ENCODE results near the gene ARSG.
"Not testable (repeated sequence)": the region's sequence is repeated elsewhere in the genome, so short reads cannot be mapped to it uniquely, and the experiment has no call there.

ARSG gene

GRCh38 chr17:68259648-68259951, 31.7 kb upstream of the ARSG start:
- Mint-ChIP-seq H3K36me3 (ENCODE audit: low read depth) (peaks cover 33% of the 10 kb centered on the region), H3K27ac (peak overlapping the region; percentile 79), H3K4me1 (ENCODE audit: low read depth) (peaks cover 71% of the 10 kb centered on the region), H3K4me3 (peak overlapping the region; percentile 73)
- not testable (repeated sequence) for DNase-seq (ENCODE audit: low spot score); H3K9me3 Mint-ChIP-seq; H3K27me3 Mint-ChIP-seq (ENCODE audit: low read depth)

- Mint-ChIP-seq H3K36me3 (ENCODE audit: low read depth) (peaks cover 28% of the 10 kb centered on the region), H3K4me1 (ENCODE audit: low read depth) (peaks cover 65% of the 10 kb centered on the region), H3K4me3 (peak overlapping the region; percentile 73), H3K27me3 (ENCODE audit: low read depth) (no peaks in the 10 kb centered on the region), H3K9me3 (no peaks in the 10 kb centered on the region), H3K27ac (peak overlapping the region; percentile 79)
- DNase-seq (ENCODE audit: low spot score) = no peak
Observed at GRCh38 chr17:68260051-68260762, 31.1 kb upstream of the ARSG start.

DNA sequence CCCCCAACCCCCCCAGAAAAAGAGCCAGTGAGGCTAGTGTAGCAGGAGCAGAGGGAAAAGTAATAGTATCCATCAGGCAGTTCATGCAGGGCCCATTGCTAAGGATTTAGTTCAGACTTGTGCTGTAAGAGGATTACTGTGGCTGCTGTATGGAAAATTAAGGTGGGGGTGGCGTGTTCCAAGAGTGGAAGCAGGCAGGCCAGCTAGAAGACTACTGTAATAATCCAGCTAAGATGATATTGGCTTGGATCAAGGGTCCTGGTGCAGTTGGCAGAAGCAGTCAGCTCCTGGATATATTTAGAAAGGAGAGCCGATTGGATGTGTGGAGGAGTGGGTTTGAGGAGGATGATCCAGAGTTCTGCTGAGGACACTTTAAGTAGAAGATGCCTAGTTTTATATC, 28.8 kb upstream of the ARSG start:
- Mint-ChIP-seq H3K36me3 (ENCODE audit: low read depth) (peaks cover 11% of the 10 kb centered on the region), H3K4me1 (ENCODE audit: low read depth) (peaks cover 55% of the 10 kb centered on the region)
- H3K4me3 Mint-ChIP-seq; H3K9me3 Mint-ChIP-seq; H3K27me3 Mint-ChIP-seq (ENCODE audit: low read depth); DNase-seq (ENCODE audit: low spot score); H3K27ac Mint-ChIP-seq: not testable (repeated sequence)

GRCh38 chr17:68263101-68263681, 28.1 kb upstream of the ARSG start:
- not testable (repeated sequence) for H3K27ac Mint-ChIP-seq, H3K9me3 Mint-ChIP-seq

DNA sequence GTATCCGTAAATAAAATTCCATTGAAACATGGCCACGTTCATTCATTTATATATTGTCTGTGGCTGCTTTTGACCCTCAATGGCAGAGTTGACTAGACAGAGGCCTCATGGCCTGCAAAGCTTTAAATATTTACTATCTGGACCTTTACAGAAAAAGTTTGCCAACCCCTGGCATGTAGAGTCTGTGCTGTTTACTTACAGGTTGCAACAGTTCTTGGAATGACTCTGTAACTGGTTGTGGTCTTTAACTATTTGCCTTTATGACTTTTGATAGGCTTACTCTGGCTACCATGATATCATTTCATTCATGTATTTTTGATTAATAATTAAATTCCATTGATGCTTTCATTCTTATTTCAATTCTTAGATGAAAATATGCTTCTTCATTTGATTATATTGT, 25.5 kb upstream of the ARSG start:
- not testable (repeated sequence) for H3K27ac Mint-ChIP-seq; H3K27me3 Mint-ChIP-seq (ENCODE audit: low read depth); DNase-seq (ENCODE audit: low spot score); H3K9me3 Mint-ChIP-seq; H3K4me3 Mint-ChIP-seq
- Mint-ChIP-seq H3K36me3 (ENCODE audit: low read depth) (peaks cover 19% of the 10 kb centered on the region), H3K4me1 (ENCODE audit: low read depth) (peaks cover 31% of the 10 kb centered on the region)

More at GRCh38 chr17:68263101-68263681, 28.1 kb upstream of the ARSG start:
- DNase-seq (ENCODE audit: low spot score); H3K27me3 Mint-ChIP-seq (ENCODE audit: low read depth); H3K4me3 Mint-ChIP-seq: not testable (repeated sequence)
- H3K4me1 Mint-ChIP-seq (ENCODE audit: low read depth) = peaks cover 49% of the 10 kb centered on the region
- peaks cover 10% of the 10 kb centered on the region for H3K36me3 Mint-ChIP-seq (ENCODE audit: low read depth)

DNA sequence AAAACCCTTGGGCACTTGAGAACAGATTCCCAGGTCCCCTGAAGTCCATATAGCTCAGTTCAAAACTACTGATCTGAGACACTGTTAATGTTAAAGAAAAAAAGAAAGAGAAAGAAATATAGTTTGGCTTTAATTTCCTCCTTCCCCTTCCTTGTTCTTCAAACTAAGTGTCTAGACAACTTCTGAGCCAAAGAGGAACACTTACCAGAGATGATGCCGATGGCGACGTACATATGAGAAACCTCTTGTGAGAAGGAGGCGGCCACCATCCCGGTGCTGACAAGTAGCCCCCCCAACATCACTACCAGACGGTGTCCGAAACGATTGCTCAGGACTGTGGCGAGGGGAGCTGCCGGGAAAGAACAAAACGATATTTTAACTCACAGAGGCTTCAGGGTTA, 17.6 kb upstream of the ARSG start:
- no peak overlapping the region for H3K4me3 Mint-ChIP-seq
- peaks cover 36% of the 10 kb centered on the region for H3K36me3 Mint-ChIP-seq (ENCODE audit: low read depth)
- H3K27ac Mint-ChIP-seq = no peak overlapping the region
- no peak for DNase-seq (ENCODE audit: low spot score)
- H3K4me1 Mint-ChIP-seq (ENCODE audit: low read depth) = peaks cover 2% of the 10 kb centered on the region
- no peaks in the 10 kb centered on the region for H3K27me3 Mint-ChIP-seq (ENCODE audit: low read depth)
- H3K9me3 Mint-ChIP-seq = peaks cover 6% of the 10 kb centered on the region

GRCh38 chr17:68276339-68276738, 15.0 kb upstream of the ARSG start:
- Mint-ChIP-seq H3K36me3 (ENCODE audit: low read depth) (peaks cover 43% of the 10 kb centered on the region), H3K9me3 (peaks cover 20% of the 10 kb centered on the region)
- not testable (repeated sequence) for H3K27ac Mint-ChIP-seq; H3K4me3 Mint-ChIP-seq; H3K27me3 Mint-ChIP-seq (ENCODE audit: low read depth); DNase-seq (ENCODE audit: low spot score); H3K4me1 Mint-ChIP-seq (ENCODE audit: low read depth)

GRCh38 chr17:68277807-68278206, 13.5 kb upstream of the ARSG start:
- H3K27me3 Mint-ChIP-seq (ENCODE audit: low read depth) = no peaks in the 10 kb centered on the region

GRCh38 chr17:68281965-68282364, 9.3 kb upstream of the ARSG start:
- Mint-ChIP-seq H3K9me3 (peaks cover 26% of the 10 kb centered on the region), H3K36me3 (ENCODE audit: low read depth) (peaks cover 35% of the 10 kb centered on the region)
- not testable (repeated sequence) for DNase-seq (ENCODE audit: low spot score); H3K4me3 Mint-ChIP-seq; H3K27ac Mint-ChIP-seq; H3K27me3 Mint-ChIP-seq (ENCODE audit: low read depth); H3K4me1 Mint-ChIP-seq (ENCODE audit: low read depth)

More at GRCh38 chr17:68277807-68278206, 13.5 kb upstream of the ARSG start:
- no peak overlapping the region for H3K27ac Mint-ChIP-seq
- no peak overlapping the region for H3K4me3 Mint-ChIP-seq
- no peak for DNase-seq (ENCODE audit: low spot score)
- peaks cover 26% of the 10 kb centered on the region for H3K9me3 Mint-ChIP-seq
- peaks cover 43% of the 10 kb centered on the region for H3K36me3 Mint-ChIP-seq (ENCODE audit: low read depth)
- H3K4me1 Mint-ChIP-seq (ENCODE audit: low read depth) = peaks cover 2% of the 10 kb centered on the region

GRCh38 chr17:68288375-68288774, 2.9 kb upstream of the ARSG start:
- Mint-ChIP-seq H3K4me1 (ENCODE audit: low read depth) (peaks cover 37% of the 10 kb centered on the region), H3K4me3 (peak overlapping the region; percentile 99), H3K9me3 (no peaks in the 10 kb centered on the region), H3K36me3 (ENCODE audit: low read depth) (peaks cover 8% of the 10 kb centered on the region), H3K27ac (peak overlapping the region; percentile 49), H3K27me3 (ENCODE audit: low read depth) (no peaks in the 10 kb centered on the region)
- DNase-seq (ENCODE audit: low spot score) = no peak

GRCh38 chr17:68288804-68289203, 2.5 kb upstream of the ARSG start:
- H3K36me3 Mint-ChIP-seq (ENCODE audit: low read depth) = peaks cover 8% of the 10 kb centered on the region
- peaks cover 40% of the 10 kb centered on the region for H3K4me1 Mint-ChIP-seq (ENCODE audit: low read depth)
- peak overlapping the region; percentile 99 for H3K4me3 Mint-ChIP-seq
- DNase-seq (ENCODE audit: low spot score) = no peak
- no peaks in the 10 kb centered on the region for H3K9me3 Mint-ChIP-seq
- no peaks in the 10 kb centered on the region for H3K27me3 Mint-ChIP-seq (ENCODE audit: low read depth)
- peak overlapping the region; percentile 49 for H3K27ac Mint-ChIP-seq

- H3K36me3 Mint-ChIP-seq (ENCODE audit: low read depth) = peaks cover 8% of the 10 kb centered on the region
- H3K4me3 Mint-ChIP-seq = peak overlapping the region; percentile 99
- no peaks in the 10 kb centered on the region for H3K27me3 Mint-ChIP-seq (ENCODE audit: low read depth)
- H3K9me3 Mint-ChIP-seq = no peaks in the 10 kb centered on the region
- peak overlapping the region; percentile 99 for H3K27ac Mint-ChIP-seq
- H3K4me1 Mint-ChIP-seq (ENCODE audit: low read depth) = peaks cover 45% of the 10 kb centered on the region
- no peak for DNase-seq (ENCODE audit: low spot score)
Observed at GRCh38 chr17:68289473-68289872, 1.8 kb upstream of the ARSG start.

DNA sequence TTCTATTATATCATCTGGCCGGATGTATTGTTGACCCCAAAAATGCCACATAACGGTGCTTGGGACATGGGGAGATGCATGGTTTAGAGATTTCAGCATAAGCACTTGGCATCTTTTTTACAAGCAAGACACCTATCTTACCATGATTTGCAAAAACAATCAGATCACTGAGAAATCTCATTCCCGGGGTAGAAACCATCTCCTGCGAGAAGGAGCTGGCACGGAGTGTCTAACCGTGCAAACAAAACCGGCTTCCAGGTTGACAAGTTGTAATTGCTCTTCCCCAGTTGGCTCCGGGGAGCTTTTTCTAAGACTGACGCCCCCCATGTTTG, 1.4 kb upstream of the ARSG start:
- no peak for DNase-seq (ENCODE audit: low spot score)
- Mint-ChIP-seq H3K4me1 (ENCODE audit: low read depth) (peaks cover 49% of the 10 kb centered on the region), H3K27me3 (ENCODE audit: low read depth) (peaks cover 1% of the 10 kb centered on the region), H3K9me3 (no peaks in the 10 kb centered on the region), H3K36me3 (ENCODE audit: low read depth) (peaks cover 9% of the 10 kb centered on the region), H3K4me3 (peak overlapping the region; percentile 99), H3K27ac (peak overlapping the region; percentile 99)

- H3K36me3 Mint-ChIP-seq (ENCODE audit: low read depth) = peaks cover 10% of the 10 kb centered on the region
- peaks cover 3% of the 10 kb centered on the region for H3K27me3 Mint-ChIP-seq (ENCODE audit: low read depth)
- no peaks in the 10 kb centered on the region for H3K9me3 Mint-ChIP-seq
- DNase-seq (ENCODE audit: low spot score) = peak; percentile 50
- H3K4me3 Mint-ChIP-seq = peak overlapping the region; percentile 99
- peak overlapping the region; percentile 99 for H3K27ac Mint-ChIP-seq
- H3K4me1 Mint-ChIP-seq (ENCODE audit: low read depth) = peaks cover 50% of the 10 kb centered on the region
Observed at GRCh38 chr17:68290268-68290954, 884 bp upstream of the ARSG start.
